MM.1S (cell line): Measurements from ENCODE around the gene PAPPA.

ENCODE experiments used
- DNase-seq: peaks from one replicate; pipeline ENCODE4 v3.0.0-alpha.2; 2015
- H2AFZ ChIP-seq: fragments of 300-600 bp; sonication (generic); 2 replicates; pipeline ENCODE4 v1.6.0; 2016; ENCODE audit warnings: antibody characterized with exemption, low read length
- H3F3A ChIP-seq: fragments of 300-600 bp; sonication (generic); 2 replicates; pipeline ENCODE4 v1.6.1; 2016; ENCODE audit warnings: mild to moderate bottlenecking, antibody characterized with exemption, low read length, moderate library complexity, mixed read lengths; ENCODE audit not compliant: insufficient read depth
- H3K27ac ChIP-seq: fragments of 300-600 bp; sonication (generic); 2 replicates; pipeline ENCODE4 v1.5.1; 2016; ENCODE audit warnings: mild to moderate bottlenecking, low read length
- H3K27me3 ChIP-seq: fragments of 300-600 bp; sonication (generic); replicated peaks from 2 replicates; pipeline ENCODE4 v1.6.0; 2016; ENCODE audit warnings: low read length; ENCODE audit not compliant: insufficient read depth
- H3K36me3 ChIP-seq: fragments of 300-600 bp; sonication (generic); replicated peaks from 2 replicates; pipeline ENCODE4 v1.6.1; 2016; ENCODE audit warnings: mild to moderate bottlenecking, low read length, mixed read lengths; ENCODE audit not compliant: insufficient read depth
- H3K4me1 ChIP-seq: fragments of 300-600 bp; sonication (generic); 2 replicates; pipeline ENCODE4 v1.6.1; 2016; ENCODE audit warnings: low read length, mixed read lengths
- H3K4me2 ChIP-seq: fragments of 300-600 bp; sonication (generic); 2 replicates; pipeline ENCODE4 v1.6.0; 2016; ENCODE audit warnings: low read depth, low read length
- H3K4me3 ChIP-seq: fragments of 300-600 bp; sonication (generic); 2 replicates; pipeline ENCODE4 v1.5.1; 2016; ENCODE audit warnings: low read length, mixed read lengths
- H3K79me2 ChIP-seq: fragments of 300-600 bp; sonication (generic); 2 replicates; pipeline ENCODE4 v1.6.1; 2016; ENCODE audit warnings: mixed run types, low read length, mixed read lengths
- H3K9ac ChIP-seq: fragments of 300-600 bp; sonication (generic); 2 replicates; pipeline ENCODE4 v1.6.1; 2016; ENCODE audit warnings: low read length, mixed read lengths
- H3K9me2 ChIP-seq: fragments of 300-600 bp; sonication (generic); replicated peaks from 2 replicates; pipeline ENCODE4 v1.6.1; 2016; ENCODE audit warnings: mild to moderate bottlenecking, low read length, mixed read lengths; ENCODE audit not compliant: insufficient read depth
- H3K9me3 ChIP-seq: fragments of 300-600 bp; sonication (generic); replicated peaks from 2 replicates; pipeline ENCODE4 v1.6.1; 2016; ENCODE audit warnings: mild to moderate bottlenecking, low read length, mixed read lengths; ENCODE audit not compliant: insufficient read depth
- H4K20me1 ChIP-seq: fragments of 300-600 bp; sonication (generic); 2 replicates; pipeline ENCODE4 v1.6.1; 2016; ENCODE audit warnings: mild to moderate bottlenecking, low read length, moderate library complexity, mixed read lengths; ENCODE audit not compliant: insufficient read depth
- CTCF ChIP-seq: fragments of 300-600 bp; sonication (generic); IDR thresholded peaks from 2 replicates; pipeline ENCODE4 v1.5.1; 2016; ENCODE audit warnings: antibody characterized with exemption, low read length, mixed read lengths
- EZH2 ChIP-seq: fragments of 300-600 bp; sonication (generic); optimal IDR thresholded peaks from 2 replicates; pipeline ENCODE3; 2017; ENCODE audit warnings: low read depth, mild to moderate bottlenecking, antibody characterized with exemption, low read length, mixed read lengths
- EZH2phosphoT487 ChIP-seq: fragments of 300-600 bp; sonication (generic); IDR thresholded peaks from 2 replicates; pipeline ENCODE4 v1.6.1; 2018; ENCODE audit warnings: antibody characterized with exemption, low read length

Gene PAPPA

DNA sequence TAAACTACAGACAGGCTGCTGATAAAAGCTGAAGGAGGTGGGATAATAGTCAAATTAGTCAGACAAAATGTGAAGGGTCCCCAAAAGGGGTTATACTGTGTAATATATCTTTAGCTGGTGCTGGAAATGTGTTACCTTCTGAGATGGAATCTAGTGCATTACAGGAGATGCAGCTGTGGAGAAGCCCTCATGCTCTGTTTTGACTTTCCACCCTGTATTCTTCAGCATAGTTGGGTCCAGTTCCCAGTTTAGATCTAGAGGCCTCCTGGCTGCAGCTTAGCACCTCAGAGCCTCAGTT lies 122.6 kb downstream of the PAPPA start:
- no peak overlapping the region for H2AFZ ChIP-seq
- H3K9ac ChIP-seq, result no peak overlapping the region
- H3F3A ChIP-seq, result no peaks in the 10 kb centered on the region
- no peak for TF ChIP-seq CTCF
- TF ChIP-seq EZH2phosphoT487, result no peak
- TF ChIP-seq EZH2, result no peak
- H3K4me3 ChIP-seq, result no peak overlapping the region
- H3K9me3 ChIP-seq, result no peaks in the 10 kb centered on the region
- H3K9me2 ChIP-seq, result no peaks in the 10 kb centered on the region
- H3K79me2 ChIP-seq, result no peaks in the 10 kb centered on the region
- no peaks in the 10 kb centered on the region for H3K36me3 ChIP-seq
- H3K27ac ChIP-seq, result no peak overlapping the region
- no peaks in the 10 kb centered on the region for H4K20me1 ChIP-seq
- no peak for DNase-seq
- H3K27me3 ChIP-seq, result no peaks in the 10 kb centered on the region
- H3K4me2 ChIP-seq, result no peak overlapping the region
- H3K4me1 ChIP-seq, result no peaks in the 10 kb centered on the region

- Histone ChIP-seq H3F3A (no peaks in the 10 kb centered on the region), H3K36me3 (no peaks in the 10 kb centered on the region), H3K9me3 (no peaks in the 10 kb centered on the region), H4K20me1 (no peaks in the 10 kb centered on the region), H3K4me1 (no peaks in the 10 kb centered on the region), H3K9me2 (no peaks in the 10 kb centered on the region), H3K4me2 (no peak overlapping the region), H3K9ac (no peak overlapping the region), H3K79me2 (no peaks in the 10 kb centered on the region), H3K27me3 (no peaks in the 10 kb centered on the region), H3K4me3 (no peak overlapping the region), H2AFZ (no peak overlapping the region), H3K27ac (no peak overlapping the region)
- TF ChIP-seq CTCF (no peak), EZH2phosphoT487 (no peak), EZH2 (no peak)
- no peak for DNase-seq
Measured at GRCh38 chr9:116276651-116277121, 123.1 kb downstream of the PAPPA start.

- TF ChIP-seq EZH2, result no peak
- TF ChIP-seq EZH2phosphoT487, result no peak
- no peak for TF ChIP-seq CTCF
- Histone ChIP-seq H2AFZ (no peak overlapping the region), H4K20me1 (no peaks in the 10 kb centered on the region), H3K4me2 (no peak overlapping the region), H3K27me3 (no peaks in the 10 kb centered on the region), H3F3A (no peaks in the 10 kb centered on the region), H3K27ac (no peak overlapping the region), H3K9ac (no peak overlapping the region), H3K36me3 (no peaks in the 10 kb centered on the region), H3K9me3 (no peaks in the 10 kb centered on the region), H3K9me2 (no peaks in the 10 kb centered on the region), H3K79me2 (no peaks in the 10 kb centered on the region), H3K4me1 (no peaks in the 10 kb centered on the region), H3K4me3 (no peak overlapping the region)
- DNase-seq, result no peak
Measured at GRCh38 chr9:116278326-116278725, 124.7 kb downstream of the PAPPA start.
